GM18499 (cell line): Measurements from ENCODE around the gene IL4.

ENCODE experiments used
- ATAC-seq: cut with Tn5 transposase; IDR thresholded peaks from one replicate; pipeline ENCODE4 v1.9.1; 2021; ENCODE audit warnings: moderate number of reproducible peaks; ENCODE audit not compliant: insufficient read depth, unreplicated experiment

The IL4 gene

DNA sequence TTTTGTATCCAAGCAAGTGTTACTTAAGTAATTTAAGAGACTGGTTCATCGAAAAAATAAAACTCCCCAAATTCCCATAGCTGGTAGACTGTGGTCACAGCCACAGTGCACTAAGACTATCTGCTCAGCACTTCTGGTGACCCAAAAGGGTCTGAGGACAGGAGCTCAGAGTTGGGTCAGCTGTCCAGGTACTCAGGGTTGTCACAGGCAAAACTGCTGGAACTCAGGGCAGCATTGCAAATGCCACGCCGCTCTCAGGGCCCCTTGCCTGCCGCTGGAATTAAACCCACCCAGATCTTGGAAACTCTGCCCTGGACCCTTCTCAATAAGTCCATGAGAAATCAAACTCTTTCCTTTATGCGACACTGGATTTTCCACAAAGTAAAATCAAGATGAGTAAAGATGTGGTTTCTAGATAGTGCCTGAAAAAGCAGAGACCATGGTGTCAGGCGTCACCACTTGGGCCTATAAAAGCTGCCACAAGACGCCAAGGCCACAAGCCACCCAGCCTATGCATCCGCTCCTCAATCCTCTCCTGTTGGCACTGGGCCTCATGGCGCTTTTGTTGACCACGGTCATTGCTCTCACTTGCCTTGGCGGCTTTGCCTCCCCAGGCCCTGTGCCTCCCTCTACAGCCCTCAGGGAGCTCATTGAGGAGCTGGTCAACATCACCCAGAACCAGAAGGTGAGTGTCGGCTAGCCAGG, 16.0 kb upstream of the IL4 start, which contains the start of gene IL13:
Gene IL13, plus strand, starts transcription at position 498 of the 705 bp plus-strand sequence. Its CDS starts 14 bp downstream, at position 512.
- ATAC-seq = no peak

DNA sequence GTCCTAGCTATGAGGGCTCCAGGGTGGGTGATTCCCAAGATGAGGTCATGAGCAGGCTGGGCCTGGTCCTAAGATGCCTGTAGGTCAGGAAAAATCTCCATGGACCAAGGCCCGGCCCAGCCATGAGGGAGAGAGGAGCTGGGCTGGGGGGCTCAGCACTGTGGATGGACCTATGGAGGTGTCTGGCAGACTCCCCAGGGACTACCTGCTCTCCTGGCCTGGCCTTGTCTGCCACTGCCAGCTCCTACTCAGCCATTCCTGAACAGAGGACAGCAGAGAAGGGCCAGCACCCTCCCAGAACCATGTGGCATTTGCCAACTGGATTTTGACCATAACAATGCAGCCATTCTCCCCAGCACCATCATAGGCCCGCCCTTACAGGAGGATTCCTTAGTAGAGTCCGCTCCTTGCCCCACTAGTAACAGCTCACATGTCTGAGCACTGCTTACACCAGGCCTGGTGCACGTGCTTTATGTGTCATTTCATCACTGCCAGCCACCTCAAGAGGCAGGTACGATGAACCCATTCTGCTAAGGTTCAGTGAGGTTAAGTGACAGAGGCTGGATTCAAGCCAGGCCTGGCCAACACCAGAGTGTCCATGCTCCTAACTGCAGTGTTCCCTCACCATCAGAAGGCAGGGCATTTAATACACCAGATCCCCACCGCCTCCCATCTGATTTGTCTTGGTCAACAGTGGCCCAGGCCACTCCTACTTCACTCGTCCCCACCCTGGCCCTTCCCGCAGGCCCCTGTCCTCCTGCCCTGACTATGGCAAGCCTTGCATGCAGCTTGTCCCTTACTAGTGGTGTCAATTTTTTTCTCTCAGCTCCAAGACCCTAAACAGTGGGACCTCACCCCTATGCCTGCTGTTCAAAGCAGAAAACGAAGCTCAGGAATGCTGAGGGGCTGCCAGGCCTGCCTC, 15.1 kb upstream of the IL4 start:
- no peak for ATAC-seq

- ATAC-seq = no peak
Observed at GRCh38 chr5:132659598-132660493, 13.9 kb upstream of the IL4 start.

- ATAC-seq = no peak
Observed at GRCh38 chr5:132661231-132662003, 12.4 kb upstream of the IL4 start.

GRCh38 chr5:132662004-132662401, 11.8 kb upstream of the IL4 start:
- ATAC-seq = no peak

DNA sequence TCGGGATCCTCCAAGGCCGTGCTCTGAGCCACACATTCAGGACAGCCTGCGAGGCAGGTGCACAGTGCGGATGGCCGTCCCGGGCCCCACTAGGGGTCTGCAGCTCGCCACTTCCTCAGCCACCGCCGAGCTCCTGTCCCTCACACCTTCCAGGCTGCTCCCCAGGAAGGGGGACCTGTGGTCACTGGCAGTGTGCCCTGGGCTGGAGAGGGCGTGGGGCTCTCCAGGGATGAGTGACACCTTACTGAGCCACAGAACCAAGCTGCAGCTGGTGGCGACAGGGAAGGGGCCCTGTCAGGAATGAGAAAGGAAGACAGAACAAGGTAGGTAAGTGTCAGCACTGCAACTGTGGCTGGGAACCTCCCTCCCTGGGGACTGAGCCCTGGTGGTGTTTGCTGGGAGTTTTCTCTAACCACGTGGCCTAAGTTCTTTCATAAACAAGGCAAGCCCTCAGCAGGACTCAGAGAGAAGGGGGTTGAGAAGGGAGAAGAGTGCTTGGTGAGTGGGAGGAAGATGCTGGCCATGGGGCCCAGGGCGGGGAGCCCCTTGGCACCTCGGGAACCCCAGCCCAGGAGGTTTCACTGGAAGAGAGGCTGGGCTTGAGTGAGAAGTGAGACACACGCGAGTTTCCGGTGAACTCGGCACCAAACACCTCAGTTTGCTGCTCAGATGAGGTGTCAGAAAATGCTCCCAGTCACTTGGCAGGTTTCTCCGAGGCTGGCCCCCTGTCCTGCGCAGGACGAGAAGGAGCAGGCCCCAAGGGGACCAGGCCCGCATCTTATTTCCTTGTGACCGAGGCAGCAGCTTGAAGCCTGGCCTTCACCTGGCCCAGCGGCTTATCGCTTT, 10.6 kb upstream of the IL4 start:
- peak; percentile 43 for ATAC-seq

- ATAC-seq = peak; percentile 40
Observed at GRCh38 chr5:132663771-132664695, 9.8 kb upstream of the IL4 start.

DNA sequence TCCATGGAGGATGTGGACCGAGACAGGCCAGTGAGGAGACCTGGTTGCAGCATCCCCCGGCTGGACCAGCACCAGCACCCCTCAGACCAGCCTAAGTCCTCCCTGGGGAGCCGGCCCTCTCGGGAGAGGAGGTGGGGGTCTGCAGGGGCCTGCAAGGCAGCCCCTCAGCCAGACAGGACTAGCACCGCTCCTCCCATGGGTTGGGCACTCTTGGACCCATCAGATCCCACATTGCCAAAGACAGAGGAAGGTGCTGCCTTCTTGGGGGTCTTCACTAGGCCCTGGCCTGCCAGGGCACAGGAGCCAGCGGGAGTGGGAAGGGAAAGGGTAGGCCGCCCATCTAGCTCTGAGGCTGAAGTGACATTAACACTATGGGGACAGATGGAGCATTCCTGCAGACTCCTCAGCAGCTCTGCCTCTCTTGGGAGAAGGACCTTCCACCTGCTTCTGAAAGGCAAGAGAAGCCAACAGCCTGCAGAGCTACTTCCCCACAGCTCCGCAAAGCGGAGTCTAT, 9.0 kb upstream of the IL4 start:
- no peak for ATAC-seq

DNA sequence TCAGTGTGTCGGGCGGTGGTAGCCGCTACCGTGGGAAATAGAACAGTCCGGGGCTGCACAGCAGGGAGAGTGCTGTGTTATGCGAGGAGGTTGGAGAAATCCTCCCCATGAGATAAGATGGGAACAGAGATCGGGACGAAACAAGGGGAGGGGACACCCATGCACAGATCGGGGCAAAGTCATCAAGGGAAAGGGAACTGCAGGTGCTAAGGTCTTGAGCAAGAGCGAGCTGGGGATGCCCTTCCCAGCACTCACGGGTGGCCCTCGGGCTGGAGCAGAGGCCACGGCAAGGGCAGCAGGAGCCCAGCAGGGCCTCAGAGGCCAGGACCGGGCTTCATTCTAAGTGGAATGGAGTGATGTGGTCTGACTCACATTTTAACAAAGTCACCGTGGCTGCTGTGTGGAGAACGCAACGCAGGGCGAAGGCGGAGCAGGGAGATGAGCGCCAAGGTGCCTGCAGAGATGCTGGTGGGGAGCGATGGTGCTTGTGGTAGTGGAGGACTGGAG, 8.2 kb upstream of the IL4 start:
- ATAC-seq = no peak

DNA sequence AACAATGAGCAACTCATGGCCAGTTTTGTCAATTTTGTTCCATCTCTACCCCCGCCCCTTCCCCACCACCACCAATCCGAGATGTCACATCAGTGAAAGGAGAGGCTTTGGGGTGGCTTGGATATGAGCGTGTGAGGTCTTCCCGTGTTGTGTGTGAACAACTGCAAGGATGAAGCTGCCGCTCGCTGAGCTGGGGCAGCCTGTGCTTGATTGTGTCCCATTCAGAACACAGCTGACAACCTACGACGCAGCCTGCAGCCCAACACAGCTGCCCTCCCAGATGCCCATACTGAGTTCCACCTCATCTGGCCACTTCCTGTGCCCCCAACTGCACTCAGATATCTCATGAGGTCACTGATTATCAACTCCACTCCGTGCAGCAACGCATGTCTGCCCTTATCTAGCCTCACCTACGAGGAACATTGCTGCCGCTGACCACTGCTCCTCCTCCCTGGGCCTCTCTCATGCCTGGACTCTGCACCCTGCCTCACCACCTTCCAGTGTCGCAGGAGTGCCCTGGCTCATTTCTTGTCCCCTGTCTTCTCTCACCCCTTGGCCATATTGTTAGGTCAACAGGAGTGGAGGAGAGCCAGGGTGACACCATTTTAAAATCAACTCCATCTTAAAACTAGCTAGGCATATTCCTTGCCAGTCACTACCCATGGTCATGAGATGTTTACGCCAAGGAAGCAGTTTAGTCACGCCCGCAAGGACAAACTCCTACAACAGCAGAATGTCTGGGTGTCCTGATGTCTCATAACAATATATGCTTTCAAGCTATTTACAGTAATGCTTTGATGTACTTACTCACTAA, 7.3 kb upstream of the IL4 start:
- ATAC-seq = no peak

GRCh38 chr5:132667309-132667708, 6.5 kb upstream of the IL4 start:
- ATAC-seq = no peak

GRCh38 chr5:132667761-132668705, 5.8 kb upstream of the IL4 start:
- no peak for ATAC-seq

DNA sequence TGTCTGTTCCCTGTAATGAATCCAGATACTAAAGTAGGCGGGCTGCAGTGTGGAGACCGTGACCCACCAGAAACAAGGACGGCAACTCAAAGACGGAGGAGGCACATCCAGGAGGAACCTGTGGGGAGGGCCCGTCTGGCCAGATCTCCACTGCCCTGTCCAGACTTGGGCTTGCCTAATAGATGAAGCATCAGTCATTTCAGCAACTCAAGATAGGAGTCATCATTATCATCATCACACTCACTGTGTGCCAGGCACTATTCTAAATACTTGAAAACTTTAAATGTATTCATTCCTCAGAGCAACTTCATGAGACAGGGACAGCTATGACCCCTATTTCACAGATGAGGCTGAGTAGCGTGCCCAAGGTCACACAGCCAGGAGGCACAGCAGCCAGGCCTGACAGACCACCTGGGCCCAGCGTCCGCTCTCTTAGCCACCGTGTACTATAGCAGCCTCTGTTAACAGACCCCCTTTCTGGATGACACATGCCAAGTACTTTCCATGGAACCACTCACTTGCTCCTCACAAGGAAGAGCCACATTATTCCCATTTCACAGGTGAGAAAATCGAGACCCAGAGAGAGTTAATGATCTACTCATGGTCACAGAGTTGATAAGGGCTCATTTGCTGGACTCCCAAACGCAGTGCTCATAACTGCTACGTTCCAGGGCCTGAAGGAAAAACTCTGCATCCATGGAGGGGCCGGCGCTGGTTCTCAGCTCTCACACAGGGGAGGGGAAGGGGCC, 4.9 kb upstream of the IL4 start:
- ATAC-seq = no peak

- no peak for ATAC-seq
Observed at GRCh38 chr5:132669455-132669820, 4.4 kb upstream of the IL4 start.
